Naive thymus-derived CD4-positive, alpha-beta T cell (primary cell): ENCODE results near the gene TRIM15. TPM values are rescaled to one million over a fixed set of nuclear protein-coding genes. Genes with fewer than 3 reads are reported as not detected.
A peak's percentile ranks its signal among the peaks of the same experiment; 100 is the strongest.
"Not testable (repeated sequence)": the region's sequence is repeated elsewhere in the genome, so short reads cannot be mapped to it uniquely, and the experiment has no call there.

ENCODE experiments used
- ATAC-seq: fragments of 150-1000 bp; cut with Tn5 transposase; 2 replicates; pipeline ENCODE4 v1.10.0; 2021; ENCODE audit warnings: mild to moderate bottlenecking, moderate library complexity
- CTCF ChIA-PET: fragments of 350-600 bp; sonication (Branson Sonifier 250); formaldehyde crosslinking; loops from one replicate; lab custom pipeline; 2021; ENCODE audit warnings: antibody characterized with exemption; lab: Charles Lee
- POLR2A ChIA-PET: fragments of 350-600 bp; sonication (Branson Sonifier 250); formaldehyde crosslinking; loops from one replicate; lab custom pipeline; 2021; ENCODE audit warnings: antibody characterized with exemption, inconsistent platforms; lab: Charles Lee
- DNase-seq, 9 donors: peaks; one replicate each; pipeline versions ENCODE4 v3.0.0 to v3.0.0-alpha.2; 2020 to 2022; ENCODE audit warnings: mixed read lengths in 1 of 9
- H3K27ac ChIP-seq: one replicate; pipeline ENCODE4 v1.7.0; 2013; ENCODE audit warnings: mild to moderate bottlenecking, low read depth, low read length, moderate library complexity
- H3K27me3 ChIP-seq, 2 donors: one replicate each; pipeline ENCODE4 v1.7.0; 2013; ENCODE audit warnings: low read length in 2 of 2, mild to moderate bottlenecking in 2 of 2, moderate library complexity in 2 of 2; ENCODE audit not compliant: control insufficient read depth in 2 of 2, insufficient read depth in 2 of 2
- H3K36me3 ChIP-seq, 3 experiments: 1 replicate in 2 of 3; 2 replicates in 1 of 3; pipeline ENCODE4 v1.7.0; 2013; ENCODE audit warnings: low read length in 3 of 3, mild to moderate bottlenecking in 3 of 3, moderate library complexity in 1 of 3; ENCODE audit not compliant: insufficient read depth in 3 of 3, control insufficient read depth in 2 of 3
- H3K4me1 ChIP-seq, 2 donors: one replicate each; pipeline ENCODE4 v1.7.0; 2013; ENCODE audit warnings: low read length in 2 of 2, mild to moderate bottlenecking in 2 of 2, moderate library complexity in 1 of 2; ENCODE audit not compliant: control insufficient read depth in 2 of 2, insufficient read depth in 2 of 2
- H3K4me3 ChIP-seq: 2 replicates; pipeline ENCODE4 v1.7.0; 2013; ENCODE audit warnings: mild to moderate bottlenecking, low read length
- H3K9me3 ChIP-seq, 3 experiments: 1 replicate in 2 of 3; 2 replicates in 1 of 3; pipeline ENCODE4 v1.7.0; 2013; ENCODE audit warnings: low read length in 3 of 3; ENCODE audit not compliant: control insufficient read depth in 2 of 3
- H3K27ac Mint-ChIP-seq, 9 donors: one replicate each; pipeline ENCODE4 v1.8.0; 2020 to 2022; ENCODE audit warnings: mixed read lengths in 9 of 9, mild to moderate bottlenecking in 8 of 9, moderate library complexity in 5 of 9, inconsistent platforms in 2 of 9
- H3K27me3 Mint-ChIP-seq, 5 donors: one replicate each; pipeline ENCODE4 v1.8.0; 2021 to 2022; ENCODE audit warnings: mixed read lengths in 5 of 5, mild to moderate bottlenecking in 1 of 5
- H3K36me3 Mint-ChIP-seq, 5 donors: one replicate each; pipeline ENCODE4 v1.8.0; 2020 to 2022; ENCODE audit warnings: mixed read lengths in 5 of 5, mild to moderate bottlenecking in 3 of 5, inconsistent platforms in 1 of 5
- H3K4me1 Mint-ChIP-seq, 7 donors: one replicate each; pipeline ENCODE4 v1.8.0; 2020 to 2022; ENCODE audit warnings: mixed read lengths in 7 of 7, mild to moderate bottlenecking in 3 of 7, inconsistent platforms in 1 of 7
- H3K4me3 Mint-ChIP-seq, 10 donors: one replicate each; pipeline ENCODE4 v1.8.0; 2020 to 2022; ENCODE audit warnings: mild to moderate bottlenecking in 10 of 10, mixed read lengths in 10 of 10, moderate library complexity in 6 of 10, inconsistent platforms in 2 of 10
- H3K9me3 Mint-ChIP-seq, 11 donors: one replicate each; pipeline ENCODE4 v1.8.0; 2020 to 2022; ENCODE audit warnings: mixed read lengths in 11 of 11, mild to moderate bottlenecking in 4 of 11, inconsistent platforms in 1 of 11, moderate library complexity in 1 of 11
- intact Hi-C, 2 donors: fragments of 100-400 bp; cut with micrococcal nuclease; formaldehyde crosslinking; loops; one replicate each; pipeline ENCODE4 v1.15.1; 2023
- polyA plus RNA-seq, 2 donors: library from polyadenylated mRNA; unstranded; fragments of 300-500 nt; fragmentation: Illumina TruSeq; gene quantifications; one replicate each; pipeline ENCODE4 v1.2.3, GENCODE V29; 2021
- total RNA-seq, 6 experiments: library from RNA in 5 of 6; stranded (reverse) in 5 of 6; gene quantifications; 1 replicate in 5 of 6; 2 replicates in 1 of 6; pipeline ENCODE4 v1.2.3 and lab custom pipeline; 2021 to 2026

TRIM15 gene
- under 1 TPM in 1 of 5 experiments, not detected in 4; 0.46 TPM for total RNA-seq
- polyA plus RNA-seq: not detected
- total RNA-seq (lab: John Stamatoyannopoulos, UW): not detected

DNA sequence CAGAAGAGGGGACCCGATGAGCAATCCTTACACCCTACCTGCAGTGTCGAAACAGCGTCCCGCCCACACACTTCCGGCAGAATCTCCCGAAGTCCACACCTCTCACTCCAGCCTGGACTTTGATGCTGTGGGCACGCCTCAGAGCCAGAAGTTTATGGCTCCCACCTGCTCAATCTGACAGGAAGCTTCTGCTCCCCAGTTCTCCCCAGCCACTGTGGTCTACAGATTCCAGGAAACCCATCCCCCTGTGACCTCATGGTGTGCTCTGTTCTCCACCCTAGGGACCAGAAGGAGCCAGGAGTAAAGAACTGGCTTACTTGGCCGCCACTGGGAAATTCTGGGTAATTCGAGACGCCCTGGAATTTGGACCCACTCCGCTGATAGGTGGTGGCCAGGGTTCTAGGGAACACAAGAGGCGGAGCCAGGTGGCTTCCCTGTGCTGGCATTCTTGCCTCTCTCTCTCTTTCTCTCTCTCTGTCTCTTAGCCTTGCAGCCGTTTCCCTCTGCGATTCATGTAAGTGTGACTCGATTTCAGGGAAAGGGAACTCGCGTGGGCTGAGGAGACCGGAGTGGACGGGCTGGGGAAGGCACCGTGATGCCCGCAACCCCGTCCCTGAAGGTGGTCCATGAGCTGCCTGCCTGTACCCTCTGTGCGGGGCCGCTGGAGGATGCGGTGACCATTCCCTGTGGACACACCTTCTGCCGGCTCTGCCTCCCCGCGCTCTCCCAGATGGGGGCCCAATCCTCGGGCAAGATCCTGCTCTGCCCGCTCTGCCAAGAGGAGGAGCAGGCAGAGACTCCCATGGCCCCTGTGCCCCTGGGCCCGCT lies at the start of gene TRIM15:
TRIM15 (plus strand) TSS at position 457 of the 828 bp plus-strand sequence; CDS start at position 596, 139 bp downstream.
- ATAC-seq: no peak
- no peaks in the 10 kb centered on the region for H3K9me3 Mint-ChIP-seq
- intact Hi-C loops: no loop called here
- Histone ChIP-seq H3K27ac (no peak within 1 kb of the TSS), H3K4me3 (no peak within 1 kb of the TSS), H3K9me3 (no peaks in the 10 kb centered on the region), H3K27me3 (no peaks in the 10 kb centered on the region), H3K36me3 (no peaks in the 10 kb centered on the region), H3K4me1 (no peaks in the 10 kb centered on the region)
- peaks cover 0 to 16% (median 14%) of the 10 kb centered on the region in 5 donors for H3K27me3 Mint-ChIP-seq
- H3K27ac Mint-ChIP-seq: peak within 1 kb of the TSS in 2 of 9 donors; percentile 0 to 5
- ChIA-PET POLR2A (no interaction called here), CTCF (no interaction called here)
- peak in 3 of 9 donors; percentile 13 to 66 (median 13) for DNase-seq
- H3K4me3 Mint-ChIP-seq: peak within 1 kb of the TSS in 5 of 10 donors; percentile 2 to 57 (median 22)
- H3K36me3 Mint-ChIP-seq: no peaks in the 10 kb centered on the region
- peaks cover 2 to 57% (median 12%) of the 10 kb centered on the region in 7 donors for H3K4me1 Mint-ChIP-seq

DNA sequence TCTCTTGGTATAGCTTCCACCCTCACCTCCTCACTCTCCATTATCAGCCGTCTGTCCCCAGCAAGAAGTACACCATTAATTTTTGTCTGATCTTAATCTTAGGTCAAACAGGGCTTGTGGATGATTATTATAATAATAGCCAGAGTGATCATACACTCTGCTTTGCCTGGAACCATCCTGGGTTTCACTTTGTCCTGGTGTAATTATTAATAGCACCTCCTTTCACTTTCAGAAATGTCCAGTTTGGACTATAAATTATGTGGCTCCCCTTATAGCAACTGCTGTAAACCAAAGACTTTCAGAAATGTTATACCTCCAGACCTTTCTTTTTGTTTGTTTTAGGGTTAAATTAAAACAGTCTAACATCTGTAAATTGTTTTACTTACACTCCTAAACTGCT lies 49.5 kb upstream of the TRIM15 start:
- Histone ChIP-seq H3K9me3 (no peaks in the 10 kb centered on the region), H3K4me3 (no peak overlapping the region), H3K27ac (no peak overlapping the region), H3K4me1 (no peaks in the 10 kb centered on the region), H3K27me3 (peaks cover 0 to 5% of the 10 kb centered on the region in 2 donors), H3K36me3 (no peaks in the 10 kb centered on the region)
- Mint-ChIP-seq H3K4me1 (peaks cover 0 to 9% (median 0%) of the 10 kb centered on the region in 7 donors), H3K27me3 (peaks cover 40 to 71% (median 53%) of the 10 kb centered on the region in 5 donors), H3K27ac (no peak overlapping the region), H3K9me3 (no peaks in the 10 kb centered on the region), H3K36me3 (no peaks in the 10 kb centered on the region), H3K4me3 (no peak overlapping the region)
- DNase-seq (no peak), ATAC-seq (no peak)
- CTCF ChIA-PET: interaction anchor here (0.7 kb wide), 1 partner anchor 325 kb away, joined by 3 read pairs; no protein-coding TSS in a partner anchor
- POLR2A ChIA-PET: no interaction called here
- intact Hi-C loops: no loop called here

DNA sequence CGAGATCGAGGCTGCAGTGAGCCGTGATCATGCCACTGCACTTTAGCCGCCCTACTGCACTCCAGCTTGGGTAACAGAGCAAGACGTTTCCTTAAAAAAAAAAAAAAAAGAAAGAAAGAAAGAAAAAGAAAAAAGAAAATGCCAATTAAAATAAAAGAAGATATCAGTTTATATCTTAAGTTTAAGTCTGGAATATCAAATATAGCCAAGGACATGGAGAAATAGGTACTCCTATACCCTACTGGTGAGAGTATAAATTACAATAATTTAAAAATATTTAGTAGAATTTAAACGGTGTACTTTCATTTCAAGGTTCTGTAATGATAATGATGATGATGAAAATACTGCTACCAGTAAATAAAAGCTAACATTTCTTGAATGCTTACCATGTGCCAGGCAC lies 46.6 kb upstream of the TRIM15 start:
- CTCF ChIA-PET: interaction anchor here (0.6 to 1.6 kb wide), 3 partner anchors 12 to 15 kb away, joined by 3 to 5 read pairs (median 3); no protein-coding TSS in a partner anchor
- H3K9me3 Mint-ChIP-seq: no peaks in the 10 kb centered on the region

DNA sequence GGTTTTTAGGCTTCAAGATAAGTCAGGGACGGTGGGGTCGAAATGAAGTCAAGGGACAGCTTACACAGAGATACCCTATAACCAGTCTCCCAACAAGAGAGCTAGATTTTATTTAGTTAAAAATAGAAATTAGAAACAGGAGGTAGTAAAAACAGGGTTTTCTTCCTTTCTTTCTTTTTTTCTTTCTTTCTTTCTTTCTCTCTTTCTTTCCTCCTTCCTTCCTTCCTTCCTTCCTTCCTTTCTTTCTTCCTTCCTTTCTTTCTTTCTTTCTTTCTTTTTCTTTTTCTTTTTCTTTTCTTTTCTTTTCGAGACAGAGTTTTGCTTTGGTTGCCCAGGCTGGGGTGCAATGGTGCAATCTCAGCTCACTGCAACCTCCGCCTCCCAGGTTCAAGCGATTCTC lies 44.7 kb upstream of the TRIM15 start:
- CTCF ChIA-PET, H3K9me3 ChIP-seq, H3K36me3 ChIP-seq, H3K27ac ChIP-seq, DNase-seq, POLR2A ChIA-PET, ATAC-seq, H3K9me3 Mint-ChIP-seq, H3K4me1 Mint-ChIP-seq, H3K4me3 Mint-ChIP-seq, H3K27ac Mint-ChIP-seq, intact Hi-C loops, H3K27me3 ChIP-seq, H3K4me3 ChIP-seq, H3K4me1 ChIP-seq, H3K36me3 Mint-ChIP-seq: not testable (repeated sequence)
- H3K27me3 Mint-ChIP-seq: peaks cover 19 to 60% (median 26%) of the 10 kb centered on the region in 5 donors

More for the DNA sequence above, 46.6 kb upstream of the TRIM15 start:
- intact Hi-C loops: no loop called here
- H3K4me1 Mint-ChIP-seq: peaks cover 0 to 9% (median 0%) of the 10 kb centered on the region in 7 donors
- H3K36me3 Mint-ChIP-seq: no peaks in the 10 kb centered on the region
- no peak for DNase-seq
- peaks cover 23 to 62% (median 37%) of the 10 kb centered on the region in 5 donors for H3K27me3 Mint-ChIP-seq
- no peak for ATAC-seq
- H3K27ac Mint-ChIP-seq: no peak overlapping the region
- no peak overlapping the region for H3K4me3 Mint-ChIP-seq
- POLR2A ChIA-PET: no interaction called here
- H3K36me3 ChIP-seq: no peaks in the 10 kb centered on the region
- H3K4me1 ChIP-seq: no peaks in the 10 kb centered on the region
- H3K4me3 ChIP-seq: no peak overlapping the region
- H3K27ac ChIP-seq: no peak overlapping the region
- H3K27me3 ChIP-seq: peaks cover 0 to 5% of the 10 kb centered on the region in 2 donors
- no peaks in the 10 kb centered on the region for H3K9me3 ChIP-seq

DNA sequence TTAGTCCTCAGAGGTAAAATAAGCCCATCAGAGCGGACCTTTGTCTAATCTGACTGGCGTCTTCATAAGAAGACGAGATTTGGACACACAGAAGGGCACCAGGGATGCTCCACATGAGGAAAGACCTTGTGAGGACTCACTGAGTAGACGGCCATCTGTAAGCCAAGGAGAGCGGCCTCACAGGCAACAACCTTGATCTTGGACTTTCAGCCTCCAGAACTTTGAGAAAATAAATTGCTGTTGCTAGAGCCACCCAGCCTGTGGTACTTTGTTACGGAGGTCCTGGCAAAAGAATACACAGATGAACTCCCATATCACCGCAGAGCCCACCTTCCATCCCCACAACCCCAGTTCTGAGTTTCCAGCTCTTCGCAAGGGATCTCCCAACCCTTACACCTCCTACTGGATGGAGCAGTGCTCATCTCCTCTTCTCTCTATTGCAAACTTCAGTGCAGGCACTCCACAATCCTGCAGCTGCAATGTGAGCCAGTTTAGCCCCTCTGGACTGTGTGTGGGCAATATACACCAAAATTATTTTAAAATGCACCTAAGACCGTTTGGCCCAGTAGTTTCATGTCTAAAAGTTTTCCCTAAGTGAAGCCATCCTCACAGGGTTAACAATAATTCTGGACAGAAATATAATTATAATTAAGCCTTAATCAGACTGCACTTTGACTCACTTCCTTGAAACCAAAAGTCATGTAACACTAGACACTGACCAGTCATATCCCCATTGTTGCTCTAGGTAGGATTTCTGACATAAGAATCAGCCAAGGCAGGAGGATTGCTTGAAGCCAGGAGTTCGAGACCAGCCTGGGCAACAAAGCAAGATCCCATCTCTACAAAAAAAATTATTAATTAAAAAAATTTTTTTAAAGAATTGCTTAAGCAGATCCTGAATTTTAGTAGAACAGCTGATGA lies 41.6 kb upstream of the TRIM15 start:
- H3K27me3 Mint-ChIP-seq: peaks cover 26 to 59% (median 36%) of the 10 kb centered on the region in 5 donors
- H3K4me1 Mint-ChIP-seq: peaks cover 0 to 1% (median 0%) of the 10 kb centered on the region in 7 donors
- H3K27ac ChIP-seq: no peak overlapping the region
- H3K36me3 Mint-ChIP-seq: no peaks in the 10 kb centered on the region
- H3K9me3 Mint-ChIP-seq: no peaks in the 10 kb centered on the region
- DNase-seq (no peak), ATAC-seq (no peak)
- intact Hi-C loops: no loop called here
- H3K36me3 ChIP-seq: no peaks in the 10 kb centered on the region
- no peak overlapping the region for H3K4me3 ChIP-seq
- no peaks in the 10 kb centered on the region for H3K9me3 ChIP-seq
- no peaks in the 10 kb centered on the region for H3K27me3 ChIP-seq
- no peak overlapping the region for H3K4me3 Mint-ChIP-seq
- POLR2A ChIA-PET: no interaction called here
- H3K27ac Mint-ChIP-seq: no peak overlapping the region
- CTCF ChIA-PET: interaction anchor here (1.0 kb wide), 1 partner anchor 10 kb away, joined by 3 read pairs; no protein-coding TSS in a partner anchor
- no peaks in the 10 kb centered on the region for H3K4me1 ChIP-seq

DNA sequence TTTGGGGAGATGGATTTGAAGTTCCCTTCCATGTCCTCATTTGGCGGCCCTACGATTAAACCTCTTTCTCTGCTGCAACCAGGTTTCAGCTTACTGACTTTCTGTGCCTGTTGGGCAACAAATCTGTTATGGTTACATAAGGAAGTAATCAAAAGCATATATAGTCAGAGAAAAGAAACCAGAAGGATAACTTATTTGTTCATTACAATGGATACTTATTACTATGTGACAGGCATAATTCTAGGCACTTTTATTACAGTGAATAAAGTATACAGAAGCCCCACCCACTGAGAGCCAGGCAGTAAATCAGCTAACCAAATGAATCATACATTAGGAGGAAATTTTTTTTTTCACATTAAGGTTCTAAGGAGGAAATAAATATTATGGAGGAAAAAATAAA lies 40.8 kb upstream of the TRIM15 start:
- POLR2A ChIA-PET: no interaction called here
- no peaks in the 10 kb centered on the region for H3K36me3 ChIP-seq
- Mint-ChIP-seq H3K4me3 (no peak overlapping the region), H3K27ac (no peak overlapping the region), H3K27me3 (peaks cover 32 to 66% (median 42%) of the 10 kb centered on the region in 5 donors), H3K4me1 (peaks cover 0 to 3% (median 0%) of the 10 kb centered on the region in 7 donors), H3K9me3 (no peaks in the 10 kb centered on the region), H3K36me3 (no peaks in the 10 kb centered on the region)
- no peak overlapping the region for H3K4me3 ChIP-seq
- DNase-seq (no peak), ATAC-seq (no peak)
- H3K27me3 ChIP-seq: no peaks in the 10 kb centered on the region
- intact Hi-C loops: no loop called here
- CTCF ChIA-PET: interaction anchor here (1.0 to 1.1 kb wide), 2 partner anchors 9 to 19 kb away, joined by 3 read pairs; no protein-coding TSS in a partner anchor
- H3K27ac ChIP-seq: no peak overlapping the region
- no peaks in the 10 kb centered on the region for H3K4me1 ChIP-seq
- H3K9me3 ChIP-seq: no peaks in the 10 kb centered on the region
